PFSK-1 (cell line): ENCODE measurements around the gene MIB1.

Experiments
- FOXP2 ChIP-seq: optimal IDR thresholded peaks from 2 replicates; pipeline ENCODE3; 2011; ENCODE audit warnings: borderline replicate concordance, control low read depth, inconsistent platforms; ENCODE audit not compliant: insufficient read depth; ENCODE audit errors: extremely low read length, extremely low read depth
- POLR2AphosphoS5 ChIP-seq: IDR thresholded peaks from 2 replicates; pipeline ENCODE4 v1.6.1; 2012; ENCODE audit warnings: low read depth, mild to moderate bottlenecking, control low read depth, low read length, moderate library complexity
- REST ChIP-seq, 2 experiments: IDR thresholded peaks; 2 replicates each; pipeline versions ENCODE4 v1.6.1 to v1.8.0; 2011 to 2012; ENCODE audit warnings: low read depth in 2 of 2, low read length in 2 of 2, control low read depth in 1 of 2, inconsistent platforms in 1 of 2, mild to moderate bottlenecking in 1 of 2, moderate library complexity in 1 of 2; ENCODE audit not compliant: insufficient read depth in 1 of 2
- SIN3A ChIP-seq: IDR thresholded peaks from 2 replicates; pipeline ENCODE4 v1.6.1; 2012; ENCODE audit warnings: mild to moderate bottlenecking, low read length, moderate library complexity, borderline replicate concordance; ENCODE audit not compliant: insufficient read depth
- TAF1 ChIP-seq: IDR thresholded peaks from 2 replicates; pipeline ENCODE4 v1.6.1; 2012; ENCODE audit warnings: low read length, control low read depth, borderline replicate concordance; ENCODE audit not compliant: insufficient read depth

- TF ChIP-seq REST (IDR thresholded peaks at IDR 0.05; ENCODE audit: insufficient read depth in 1 of 2, low read depth in 2 of 2, low read length in 2 of 2) (no peak), TAF1 (no peak), POLR2AphosphoS5 (no peak), SIN3A (no peak), FOXP2 (no peak)
These were observed 645 bp downstream of the MIB1 start for GRCh38 chr18:21741312-21741561.
